ENCODE data around the gene HMCN2. TPM values are rescaled to one million over a fixed set of nuclear protein-coding genes. Genes with fewer than 3 reads are reported as not detected.

Gene HMCN2
- total RNA-seq, 1 donor from 2014 or later: not detected

GRCh38 chr9:130239363-130239695 is 26.2 kb upstream of the HMCN2 start:
- CTCF ChIA-PET: interaction anchor here (10.6 kb wide), 1 partner anchor 132 kb away, joined by 108 read pairs; no protein-coding TSS in a partner anchor
- POLR2A ChIA-PET: interaction anchor here (0.6 to 2.3 kb wide), 6 partner anchors 65 to 1099 kb away, joined by 3 to 23 read pairs (median 6); no protein-coding TSS in a partner anchor
- ATAC-seq (ENCODE audit: low read depth) (peak; percentile 6), DNase-seq (no peak)
- intact Hi-C loops (cut with micrococcal nuclease): loop anchor here (1.0 to 5.0 kb wide), 3 partner anchors 337 to 437 kb away; partner anchors contain the start of gene TOR1B
- H3K4me1 Mint-ChIP-seq: peaks cover 36% of the 10 kb centered on the region
- H3K27ac Mint-ChIP-seq: no peak overlapping the region
- no peaks in the 10 kb centered on the region for H3K36me3 Mint-ChIP-seq (ENCODE audit: low read depth)
- H3K9me3 Mint-ChIP-seq: no peaks in the 10 kb centered on the region
- TF ChIP-seq, protein P1, sequence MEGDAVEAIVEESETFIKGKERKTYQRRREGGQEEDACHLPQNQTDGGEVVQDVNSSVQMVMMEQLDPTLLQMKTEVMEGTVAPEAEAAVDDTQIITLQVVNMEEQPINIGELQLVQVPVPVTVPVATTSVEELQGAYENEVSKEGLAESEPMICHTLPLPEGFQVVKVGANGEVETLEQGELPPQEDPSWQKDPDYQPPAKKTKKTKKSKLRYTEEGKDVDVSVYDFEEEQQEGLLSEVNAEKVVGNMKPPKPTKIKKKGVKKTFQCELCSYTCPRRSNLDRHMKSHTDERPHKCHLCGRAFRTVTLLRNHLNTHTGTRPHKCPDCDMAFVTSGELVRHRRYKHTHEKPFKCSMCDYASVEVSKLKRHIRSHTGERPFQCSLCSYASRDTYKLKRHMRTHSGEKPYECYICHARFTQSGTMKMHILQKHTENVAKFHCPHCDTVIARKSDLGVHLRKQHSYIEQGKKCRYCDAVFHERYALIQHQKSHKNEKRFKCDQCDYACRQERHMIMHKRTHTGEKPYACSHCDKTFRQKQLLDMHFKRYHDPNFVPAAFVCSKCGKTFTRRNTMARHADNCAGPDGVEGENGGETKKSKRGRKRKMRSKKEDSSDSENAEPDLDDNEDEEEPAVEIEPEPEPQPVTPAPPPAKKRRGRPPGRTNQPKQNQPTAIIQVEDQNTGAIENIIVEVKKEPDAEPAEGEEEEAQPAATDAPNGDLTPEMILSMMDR (IDR thresholded peaks at IDR 0.05): no peak
- H3K4me3 Mint-ChIP-seq: no peak overlapping the region
- H3K27me3 Mint-ChIP-seq: peaks cover 3% of the 10 kb centered on the region

DNA sequence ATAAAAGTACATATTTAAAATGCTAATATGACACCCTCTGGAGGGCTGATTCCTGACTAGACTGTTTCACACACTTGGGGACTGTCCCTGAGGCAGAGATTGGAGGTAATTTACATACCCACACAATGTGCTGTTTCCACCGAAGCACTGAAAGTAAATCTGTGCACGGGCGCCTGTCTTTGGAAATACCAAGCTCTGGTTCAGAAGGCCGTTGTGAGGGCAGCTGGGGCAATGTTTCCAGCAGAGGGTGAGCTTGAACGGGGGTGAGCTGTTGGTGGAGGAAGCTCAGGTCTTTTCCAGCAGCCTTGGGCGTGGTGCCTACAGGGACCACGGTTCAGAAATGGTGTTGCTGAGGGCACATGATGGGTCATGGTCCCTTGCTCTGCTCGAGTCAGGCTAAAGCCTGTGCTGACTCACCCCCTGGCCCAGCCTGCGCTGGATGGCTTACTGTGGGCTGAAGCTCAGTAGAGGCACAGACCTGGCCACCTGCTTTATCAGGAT is 25.8 kb upstream of the HMCN2 start:
- Mint-ChIP-seq H3K36me3 (ENCODE audit: low read depth) (no peaks in the 10 kb centered on the region), H3K4me1 (peaks cover 36% of the 10 kb centered on the region), H3K4me3 (peak overlapping the region; percentile 80), H3K9me3 (no peaks in the 10 kb centered on the region), H3K27me3 (peaks cover 3% of the 10 kb centered on the region), H3K27ac (peak overlapping the region; percentile 92)
- ChIA-PET POLR2A (interaction anchor here (0.6 to 2.3 kb wide), 11 partner anchors 10 to 1208 kb away, joined by 3 to 23 read pairs (median 3); partner anchors contain the start of genes FNBP1 and NTMT1), CTCF (interaction anchor here (0.9 to 10.6 kb wide), 2 partner anchors 111 to 133 kb away, joined by 3 to 108 read pairs; no protein-coding TSS in a partner anchor)
- intact Hi-C loops (cut with micrococcal nuclease): loop anchor here (1.0 to 10.0 kb wide), 11 partner anchors 103 to 1095 kb away; partner anchors contain the start of genes C9orf78, GPR107, TOR1B and USP20
- TF ChIP-seq, protein P1 (IDR thresholded peaks at IDR 0.05): no peak
- ATAC-seq (ENCODE audit: low read depth): peak; percentile 88
- peak; percentile 60 for DNase-seq

GRCh38 chr9:130240410-130241197 is 25.0 kb upstream of the HMCN2 start:
- Mint-ChIP-seq H3K27ac (peak overlapping the region; percentile 92), H3K4me3 (peak overlapping the region; percentile 80), H3K4me1 (peaks cover 36% of the 10 kb centered on the region), H3K36me3 (ENCODE audit: low read depth) (no peaks in the 10 kb centered on the region), H3K27me3 (peaks cover 6% of the 10 kb centered on the region), H3K9me3 (no peaks in the 10 kb centered on the region)
- ChIA-PET POLR2A (interaction anchor here (0.6 to 2.3 kb wide), 9 partner anchors 9 to 1208 kb away, joined by 3 to 23 read pairs (median 3); partner anchors contain the start of genes FNBP1 and NTMT1), CTCF (interaction anchor here (0.9 to 10.6 kb wide), 2 partner anchors 111 to 134 kb away, joined by 3 to 108 read pairs; no protein-coding TSS in a partner anchor)
- intact Hi-C loops (cut with micrococcal nuclease): loop anchor here (1.0 to 10.0 kb wide), 8 partner anchors 102 to 1096 kb away; partner anchors contain the start of genes C9orf78, GPR107 and USP20
- ATAC-seq (ENCODE audit: low read depth): no peak
- no peak for DNase-seq
- TF ChIP-seq, protein P1 (IDR thresholded peaks at IDR 0.05): no peak

GRCh38 chr9:130241198-130241535 is 24.4 kb upstream of the HMCN2 start:
- intact Hi-C loops (cut with micrococcal nuclease): loop anchor here (5.0 to 10.0 kb wide), 6 partner anchors 101 to 1096 kb away; partner anchors contain the start of gene GPR107
- H3K27me3 Mint-ChIP-seq: peaks cover 3% of the 10 kb centered on the region
- no peaks in the 10 kb centered on the region for H3K9me3 Mint-ChIP-seq
- no peak for DNase-seq
- ChIA-PET POLR2A (interaction anchor here (2.1 to 2.3 kb wide), 2 partner anchors 112 to 133 kb away, joined by 8 to 23 read pairs; no protein-coding TSS in a partner anchor), CTCF (interaction anchor here (10.6 kb wide), 1 partner anchor 134 kb away, joined by 108 read pairs; no protein-coding TSS in a partner anchor)
- peaks cover 32% of the 10 kb centered on the region for H3K4me1 Mint-ChIP-seq
- H3K36me3 Mint-ChIP-seq (ENCODE audit: low read depth): no peaks in the 10 kb centered on the region
- no peak for ATAC-seq (ENCODE audit: low read depth)
- TF ChIP-seq, protein P1 (IDR thresholded peaks at IDR 0.05): no peak
- no peak overlapping the region for H3K4me3 Mint-ChIP-seq
- H3K27ac Mint-ChIP-seq: no peak overlapping the region

All from activated B cell treated with CpG ODN at 0.5 μM for 24 hours (primary cell).